PC-3 (cell line): ENCODE results near the gene SLC4A5.

Experiments used
- CTCF ChIP-seq: fragments of 300-600 bp; sonication (generic); conservative IDR thresholded peaks from 2 replicates; pipeline ENCODE4 v1.5.1; 2017; ENCODE audit warnings: antibody characterized with exemption, low read depth, mild to moderate bottlenecking, low read length
- EZH2 ChIP-seq: fragments of 300-600 bp; sonication (generic); IDR thresholded peaks from one replicate; pipeline ENCODE4 v1.6.1; 2017; ENCODE audit warnings: antibody characterized with exemption, mild to moderate bottlenecking, low read length; ENCODE audit not compliant: unreplicated experiment

DNA sequence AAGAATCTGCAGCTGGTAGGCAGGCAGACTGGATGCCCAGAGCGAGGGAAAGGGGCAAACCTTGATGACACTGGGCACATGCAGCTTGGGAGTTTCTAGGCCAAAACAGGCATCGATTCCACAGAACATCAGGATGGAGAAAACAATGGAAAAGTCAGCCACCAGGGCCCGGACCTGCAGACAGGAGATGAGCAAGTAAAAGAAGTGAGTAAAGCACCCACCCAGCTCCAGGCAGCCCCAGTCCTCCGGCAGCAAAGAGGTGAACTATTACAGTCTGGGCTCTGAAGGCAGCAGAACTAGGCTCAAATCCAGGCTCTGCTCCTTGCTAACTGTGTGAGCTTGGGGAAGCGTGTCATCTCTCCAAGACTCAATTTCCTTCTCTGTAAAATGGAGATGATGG lies 108.2 kb downstream of the SLC4A5 start:
- TF ChIP-seq CTCF (no peak), EZH2 (no peak)
